GM12892 (cell line): Measurements from ENCODE around the gene APPBP2.

ENCODE experiments used
- POLR2A ChIP-seq: IDR thresholded peaks from 2 replicates; pipeline ENCODE4 v1.6.1; 2011; ENCODE audit warnings: low read depth, low read length, control low read depth
- POLR2AphosphoS5 ChIP-seq: IDR thresholded peaks from 2 replicates; pipeline ENCODE4 v1.6.1; 2011; ENCODE audit warnings: low read depth, low read length, control low read depth

DNA sequence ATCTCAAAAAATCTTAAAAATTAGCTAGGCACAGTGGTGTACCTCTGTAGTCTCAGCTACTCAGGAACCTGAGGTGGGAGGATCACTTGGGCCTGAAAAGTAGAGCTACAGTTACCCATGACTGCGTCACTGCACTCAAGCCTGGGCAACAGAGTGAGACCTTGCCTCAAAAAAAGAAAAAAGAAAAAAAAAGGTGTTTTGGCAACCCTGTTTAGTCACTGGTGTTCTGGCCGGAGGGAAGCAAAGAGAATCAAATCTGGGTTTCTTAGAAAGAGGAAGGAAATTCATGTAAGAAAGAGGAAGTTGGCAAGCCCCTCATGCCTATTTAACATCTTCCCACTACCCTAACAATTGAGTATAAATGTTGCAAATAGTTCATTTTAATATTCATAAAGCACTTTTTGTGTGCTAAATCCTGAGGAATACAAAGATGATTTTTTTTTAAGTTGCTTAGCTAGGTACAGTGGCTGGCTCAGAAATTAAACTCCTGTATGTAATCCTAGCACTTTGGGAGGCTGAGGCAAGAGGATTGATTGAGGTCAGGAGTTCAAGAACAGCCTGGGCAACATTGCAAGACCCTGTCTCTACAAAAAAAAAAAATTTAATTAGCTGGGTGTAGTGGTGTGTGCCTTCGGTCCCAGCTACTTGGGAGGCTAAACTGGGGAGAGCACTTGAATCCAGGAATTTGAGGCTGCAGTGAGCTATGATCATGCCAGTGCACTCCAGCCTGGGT lies 127.6 kb downstream of the APPBP2 start:
- TF ChIP-seq POLR2A (no peak), POLR2AphosphoS5 (no peak)
